ENCODE measurements around the gene RASGEF1C.

DNA sequence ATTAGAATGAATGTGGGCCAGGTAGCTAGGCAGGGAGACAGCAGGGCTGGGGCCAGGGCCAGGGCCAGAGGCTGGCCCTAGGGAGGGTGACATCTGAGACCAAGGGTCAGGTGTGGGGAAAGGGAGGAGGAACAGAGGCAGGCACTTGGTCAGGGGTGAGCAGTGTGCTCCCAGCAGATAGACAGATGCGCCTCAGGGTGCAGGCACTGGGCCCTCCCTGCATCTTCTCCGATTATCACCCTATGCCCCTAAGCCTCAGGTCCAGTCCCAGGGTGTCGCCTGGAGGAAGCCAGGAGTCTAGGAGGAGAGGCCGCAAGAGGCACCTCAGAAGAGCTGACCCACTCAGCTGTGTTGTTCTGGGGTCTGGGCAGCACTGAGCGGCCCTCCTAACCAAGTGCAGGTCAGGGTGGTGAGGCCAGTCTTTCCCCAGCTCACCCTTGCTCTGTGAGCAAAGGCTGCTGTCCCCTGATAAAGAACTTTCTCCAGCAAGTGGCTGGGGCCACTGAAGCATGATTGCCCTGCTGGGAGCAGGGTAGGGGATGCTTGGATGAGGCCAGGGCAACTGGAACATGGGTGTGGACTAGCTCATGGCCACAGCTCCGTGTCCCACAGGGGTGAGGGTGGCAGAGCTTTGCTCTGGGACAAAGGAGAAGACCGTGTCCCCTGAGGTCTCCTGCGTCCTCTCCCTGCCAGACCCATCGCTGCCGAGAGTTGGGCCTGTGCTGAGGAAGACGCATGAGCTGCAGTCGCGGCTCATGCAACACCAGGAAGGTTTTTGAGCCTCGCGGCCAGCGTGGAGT, 2.1 kb upstream of the RASGEF1C start:
- no peak for TF ChIP-seq POLR2A (IDR thresholded peaks at IDR 0.05; ENCODE audit: low read length)
- TF ChIP-seq GATA1 (IDR thresholded peaks at IDR 0.05; ENCODE audit: low read depth, low read length): no peak

Data from erythroblast (primary cell).